Measurements from ENCODE around the gene AQP7.
"Not testable (repeated sequence)": the region's sequence is repeated elsewhere in the genome, so short reads cannot be mapped to it uniquely, and the experiment has no call there.

- TF ChIP-seq CTCF, POLR2A (IDR thresholded peaks at IDR 0.05): not testable (repeated sequence)
These were observed 20.0 kb downstream of the AQP7 start for GRCh38 chr9:33382397-33382796.

Measured in lower leg skin (tissue), 3 donors.